Upper lobe of left lung (tissue), 4 donors: ENCODE data around the gene GRB7.

Source experiments
- EP300 ChIP-seq, 4 donors: sonication (generic); formaldehyde crosslinking; IDR thresholded peaks; one replicate each; pipeline ENCODE4 v1.5.1; 2017; ENCODE audit warnings: antibody characterized with exemption in 4 of 4, control low read depth in 2 of 4
- POLR2A ChIP-seq, 4 donors: fragments of 450-650 bp; IDR thresholded peaks; one replicate each; pipeline ENCODE4 v1.5.1; 2016 to 2017; ENCODE audit warnings: antibody characterized with exemption in 4 of 4, mild to moderate bottlenecking in 2 of 4
- POLR2AphosphoS5 ChIP-seq, 2 donors: sonication (generic); formaldehyde crosslinking; IDR thresholded peaks; one replicate each; pipeline ENCODE4 v1.5.1; 2017; ENCODE audit warnings: antibody characterized with exemption in 2 of 2
- TF ChIP-seq, protein P1 (sequence below), 6 experiments: fragments of 450-650 bp in 4 of 6; fragments of 200-600 bp in 2 of 6; sonication (generic) in 2 of 6; IDR thresholded peaks; one replicate each; pipeline ENCODE4 v1.5.1; 2016 to 2019; ENCODE audit warnings: antibody characterized with exemption in 6 of 6

DNA sequence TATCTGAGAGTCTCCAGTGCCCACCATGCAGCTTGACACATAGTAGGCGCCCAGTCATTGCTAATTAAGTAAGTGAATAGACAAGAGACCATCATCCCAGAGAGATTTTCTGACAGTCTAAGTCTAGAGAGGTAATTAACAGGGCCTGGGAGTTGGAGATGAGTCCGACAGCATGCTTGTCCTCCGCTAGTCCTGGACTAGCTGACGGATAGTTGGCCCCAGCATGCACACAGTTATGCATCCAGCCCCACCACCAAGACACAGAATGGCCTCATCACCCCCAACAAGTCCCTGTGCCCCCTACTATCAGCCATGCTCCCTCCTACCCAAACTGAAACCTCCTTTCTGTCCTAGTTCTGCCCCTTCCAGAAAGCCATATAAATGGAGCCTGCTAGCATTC, 10.0 kb downstream of the GRB7 start:
- TF ChIP-seq, protein P1, sequence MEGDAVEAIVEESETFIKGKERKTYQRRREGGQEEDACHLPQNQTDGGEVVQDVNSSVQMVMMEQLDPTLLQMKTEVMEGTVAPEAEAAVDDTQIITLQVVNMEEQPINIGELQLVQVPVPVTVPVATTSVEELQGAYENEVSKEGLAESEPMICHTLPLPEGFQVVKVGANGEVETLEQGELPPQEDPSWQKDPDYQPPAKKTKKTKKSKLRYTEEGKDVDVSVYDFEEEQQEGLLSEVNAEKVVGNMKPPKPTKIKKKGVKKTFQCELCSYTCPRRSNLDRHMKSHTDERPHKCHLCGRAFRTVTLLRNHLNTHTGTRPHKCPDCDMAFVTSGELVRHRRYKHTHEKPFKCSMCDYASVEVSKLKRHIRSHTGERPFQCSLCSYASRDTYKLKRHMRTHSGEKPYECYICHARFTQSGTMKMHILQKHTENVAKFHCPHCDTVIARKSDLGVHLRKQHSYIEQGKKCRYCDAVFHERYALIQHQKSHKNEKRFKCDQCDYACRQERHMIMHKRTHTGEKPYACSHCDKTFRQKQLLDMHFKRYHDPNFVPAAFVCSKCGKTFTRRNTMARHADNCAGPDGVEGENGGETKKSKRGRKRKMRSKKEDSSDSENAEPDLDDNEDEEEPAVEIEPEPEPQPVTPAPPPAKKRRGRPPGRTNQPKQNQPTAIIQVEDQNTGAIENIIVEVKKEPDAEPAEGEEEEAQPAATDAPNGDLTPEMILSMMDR (IDR thresholded peaks at IDR 0.05) = no peak
- no peak for TF ChIP-seq POLR2AphosphoS5 (IDR thresholded peaks at IDR 0.05)
- no peak for TF ChIP-seq POLR2A (IDR thresholded peaks at IDR 0.05)
- no peak for TF ChIP-seq EP300 (IDR thresholded peaks at IDR 0.05)
